Nephron (organoid): ENCODE results near the gene CHSY3.

Experiments used
- H3K27ac Mint-ChIP-seq, 3 experiments: 2 replicates each; pipeline ENCODE4 v1.8.0; 2020; ENCODE audit warnings: mixed read lengths in 3 of 3, mild to moderate bottlenecking in 2 of 3, moderate library complexity in 1 of 3
- H3K27me3 Mint-ChIP-seq: 2 replicates; pipeline ENCODE4 v1.8.0; 2021; ENCODE audit warnings: low read depth, mild to moderate bottlenecking, moderate library complexity, mixed read lengths
- H3K36me3 Mint-ChIP-seq: 2 replicates; pipeline ENCODE4 v1.8.0; 2020; ENCODE audit warnings: low read depth, mixed read lengths
- H3K4me1 Mint-ChIP-seq: 2 replicates; pipeline ENCODE4 v1.8.0; 2020; ENCODE audit warnings: mixed read lengths
- H3K4me3 Mint-ChIP-seq, 3 experiments: 2 replicates each; pipeline ENCODE4 v1.8.0; 2020; ENCODE audit warnings: mild to moderate bottlenecking in 3 of 3, mixed read lengths in 3 of 3, moderate library complexity in 2 of 3
- H3K9me3 Mint-ChIP-seq: 2 replicates; pipeline ENCODE4 v1.8.0; 2020; ENCODE audit warnings: mixed read lengths
- CTCF ChIP-seq, 3 experiments: fragments of 200-600 bp; sonication (generic); IDR thresholded peaks; one replicate each; pipeline ENCODE4 v1.5.0; 2021; ENCODE audit warnings: antibody characterized with exemption in 3 of 3; ENCODE audit not compliant: unreplicated experiment in 3 of 3

The CHSY3 gene

GRCh38 chr5:129958581-129958980, 54.3 kb downstream of the CHSY3 start:
- Mint-ChIP-seq H3K4me1 (peaks cover 4% of the 10 kb centered on the region), H3K9me3 (peaks cover 11% of the 10 kb centered on the region), H3K36me3 (no peaks in the 10 kb centered on the region), H3K27me3 (no peaks in the 10 kb centered on the region), H3K4me3 (no peak overlapping the region), H3K27ac (no peak overlapping the region)
- no peak for TF ChIP-seq CTCF (IDR thresholded peaks at IDR 0.05; ENCODE audit: unreplicated experiment in 3 of 3)

GRCh38 chr5:129960831-129961230, 56.6 kb downstream of the CHSY3 start:
- Mint-ChIP-seq H3K4me3 (no peak overlapping the region), H3K9me3 (peaks cover 3% of the 10 kb centered on the region), H3K4me1 (peaks cover 6% of the 10 kb centered on the region), H3K27ac (no peak overlapping the region), H3K27me3 (no peaks in the 10 kb centered on the region), H3K36me3 (no peaks in the 10 kb centered on the region)
- TF ChIP-seq CTCF (IDR thresholded peaks at IDR 0.05; ENCODE audit: unreplicated experiment in 3 of 3): no peak

- H3K9me3 Mint-ChIP-seq: no peaks in the 10 kb centered on the region
- peaks cover 6% of the 10 kb centered on the region for H3K4me1 Mint-ChIP-seq
- H3K36me3 Mint-ChIP-seq: no peaks in the 10 kb centered on the region
- TF ChIP-seq CTCF (IDR thresholded peaks at IDR 0.05; ENCODE audit: unreplicated experiment in 3 of 3): no peak
- H3K27ac Mint-ChIP-seq: no peak overlapping the region
- no peak overlapping the region for H3K4me3 Mint-ChIP-seq
- no peaks in the 10 kb centered on the region for H3K27me3 Mint-ChIP-seq
Measured at GRCh38 chr5:129962506-129962905, 58.2 kb downstream of the CHSY3 start.

- H3K27me3 Mint-ChIP-seq: no peaks in the 10 kb centered on the region
- H3K4me1 Mint-ChIP-seq: peaks cover 6% of the 10 kb centered on the region
- no peaks in the 10 kb centered on the region for H3K9me3 Mint-ChIP-seq
- H3K4me3 Mint-ChIP-seq: no peak overlapping the region
- TF ChIP-seq CTCF (IDR thresholded peaks at IDR 0.05; ENCODE audit: unreplicated experiment in 3 of 3): no peak
- H3K36me3 Mint-ChIP-seq: no peaks in the 10 kb centered on the region
- peak overlapping the region in 1 of 3 experiments; percentile 34 for H3K27ac Mint-ChIP-seq
Measured at GRCh38 chr5:129963359-129963758, 59.1 kb downstream of the CHSY3 start.

- Mint-ChIP-seq H3K27me3 (no peaks in the 10 kb centered on the region), H3K36me3 (no peaks in the 10 kb centered on the region)
Measured at GRCh38 chr5:129966071-129966470, 61.8 kb downstream of the CHSY3 start.

More at GRCh38 chr5:129966071-129966470, 61.8 kb downstream of the CHSY3 start:
- Mint-ChIP-seq H3K4me3 (no peak overlapping the region), H3K27ac (no peak overlapping the region), H3K4me1 (peaks cover 6% of the 10 kb centered on the region), H3K9me3 (no peaks in the 10 kb centered on the region)
- TF ChIP-seq CTCF (IDR thresholded peaks at IDR 0.05; ENCODE audit: unreplicated experiment in 3 of 3): no peak
